ENCODE measurements around the gene PLK1.

- TF ChIP-seq CTCF (IDR thresholded peaks at IDR 0.05; ENCODE audit: low read length) (no peak), EZH2phosphoT487 (IDR thresholded peaks at IDR 0.05; ENCODE audit: low read length) (no peak), EZH2 (optimal IDR thresholded peaks at IDR 0.05; ENCODE audit: low read depth, low read length) (no peak)
These were observed 17.1 kb downstream of the PLK1 start for GRCh38 chr16:23695756-23696155.
